Measurements from ENCODE around the gene C3orf20. TPM values are rescaled to one million over a fixed set of nuclear protein-coding genes. Genes with fewer than 3 reads are reported as not detected.

The C3orf20 gene
- polyA plus RNA-seq, result not detected in 2 replicates
- 0.49 TPM in 1 of 2 replicates, not detected in the other for polyA minus RNA-seq

- H3K36me3 ChIP-seq (ENCODE audit: insufficient read depth, low read length), result peaks cover 5% of the 10 kb centered on the region
- H3K27me3 ChIP-seq (ENCODE audit: insufficient read depth, low read depth, low read length), result no peaks in the 10 kb centered on the region
- H3K79me2 ChIP-seq (replicated peaks; ENCODE audit: insufficient read depth, low read length), result no peaks in the 10 kb centered on the region
- no peaks in the 10 kb centered on the region for H3F3A ChIP-seq (ENCODE audit: insufficient read depth, low read length, poor library complexity, severe bottlenecking)
- H2AFZ ChIP-seq (ENCODE audit: low read depth, low read length), result no peak within 1 kb of the TSS
- no peaks in the 10 kb centered on the region for H3K9me3 ChIP-seq (ENCODE audit: low read length)
- no peak within 1 kb of the TSS for H3K4me3 ChIP-seq (ENCODE audit: low read length)
- no peak within 1 kb of the TSS for H3K9ac ChIP-seq (ENCODE audit: low read length)
- no peaks in the 10 kb centered on the region for H3K9me2 ChIP-seq (ENCODE audit: insufficient read depth, low read length)
- H3K27ac ChIP-seq (ENCODE audit: low read length), result no peak within 1 kb of the TSS
- TF ChIP-seq EP300 (conservative IDR thresholded peaks at IDR 0.05; ENCODE audit: poor library complexity, severe bottlenecking), result no peak
- H3K4me2 ChIP-seq (ENCODE audit: low read length), result no peak within 1 kb of the TSS
- H4K20me1 ChIP-seq (ENCODE audit: insufficient read depth), result no peaks in the 10 kb centered on the region
Measured at GRCh38 chr3:14674841-14675240, at the start of gene C3orf20. Gene C3orf20 (plus strand): TSS chr3:14675141. CDS start chr3:14682714, 7,573 bp downstream.

GRCh38 chr3:14625443-14625842 lies 49.5 kb upstream of the C3orf20 start:
- Histone ChIP-seq H3F3A (ENCODE audit: insufficient read depth, low read length, poor library complexity, severe bottlenecking) (no peaks in the 10 kb centered on the region), H4K20me1 (ENCODE audit: insufficient read depth) (no peaks in the 10 kb centered on the region), H3K9ac (ENCODE audit: low read length) (no peak overlapping the region), H3K27me3 (ENCODE audit: insufficient read depth, low read depth, low read length) (no peaks in the 10 kb centered on the region), H3K9me2 (ENCODE audit: insufficient read depth, low read length) (no peaks in the 10 kb centered on the region), H3K36me3 (ENCODE audit: insufficient read depth, low read length) (no peaks in the 10 kb centered on the region), H3K27ac (ENCODE audit: low read length) (no peak overlapping the region), H3K9me3 (ENCODE audit: low read length) (no peaks in the 10 kb centered on the region), H3K4me3 (ENCODE audit: low read length) (no peak overlapping the region), H3K4me2 (ENCODE audit: low read length) (no peak overlapping the region), H3K79me2 (replicated peaks; ENCODE audit: insufficient read depth, low read length) (no peaks in the 10 kb centered on the region), H2AFZ (ENCODE audit: low read depth, low read length) (no peak overlapping the region)
- no peak for TF ChIP-seq MXI1 (conservative IDR thresholded peaks at IDR 0.05; ENCODE audit: poor library complexity, severe bottlenecking)
- TF ChIP-seq SMC3 (conservative IDR thresholded peaks at IDR 0.05; ENCODE audit: poor library complexity), result no peak
- TF ChIP-seq REST (IDR thresholded peaks at IDR 0.05; ENCODE audit: borderline replicate concordance), result no peak
- no peak for TF ChIP-seq EP300 (conservative IDR thresholded peaks at IDR 0.05; ENCODE audit: poor library complexity, severe bottlenecking)
- TF ChIP-seq RAD21 (conservative IDR thresholded peaks at IDR 0.05), result no peak
- TF ChIP-seq TAF1 (IDR thresholded peaks at IDR 0.05; ENCODE audit: low read depth), result no peak
- no peak for TF ChIP-seq CTCF (IDR thresholded peaks at IDR 0.05; ENCODE audit: poor library complexity, severe bottlenecking)
- TF ChIP-seq EZH2 (IDR thresholded peaks at IDR 0.05; ENCODE audit: borderline replicate concordance, insufficient read depth, low read length, poor library complexity, severe bottlenecking), result no peak
- TF ChIP-seq POLR2AphosphoS5 (IDR thresholded peaks at IDR 0.05), result no peak

GRCh38 chr3:14627815-14628214 lies 47.1 kb upstream of the C3orf20 start:
- Histone ChIP-seq H3K9me2 (ENCODE audit: insufficient read depth, low read length) (no peaks in the 10 kb centered on the region), H3K4me2 (ENCODE audit: low read length) (no peak overlapping the region), H3K9ac (ENCODE audit: low read length) (no peak overlapping the region), H3K9me3 (ENCODE audit: low read length) (no peaks in the 10 kb centered on the region), H3K79me2 (replicated peaks; ENCODE audit: insufficient read depth, low read length) (no peaks in the 10 kb centered on the region), H4K20me1 (ENCODE audit: insufficient read depth) (no peaks in the 10 kb centered on the region), H3K36me3 (ENCODE audit: insufficient read depth, low read length) (no peaks in the 10 kb centered on the region), H2AFZ (ENCODE audit: low read depth, low read length) (no peak overlapping the region), H3F3A (ENCODE audit: insufficient read depth, low read length, poor library complexity, severe bottlenecking) (no peaks in the 10 kb centered on the region), H3K4me3 (ENCODE audit: low read length) (no peak overlapping the region), H3K27me3 (ENCODE audit: insufficient read depth, low read depth, low read length) (no peaks in the 10 kb centered on the region), H3K27ac (ENCODE audit: low read length) (no peak overlapping the region)
- TF ChIP-seq TAF1 (IDR thresholded peaks at IDR 0.05; ENCODE audit: low read depth), result no peak
- no peak for TF ChIP-seq RAD21 (conservative IDR thresholded peaks at IDR 0.05)
- no peak for TF ChIP-seq REST (IDR thresholded peaks at IDR 0.05; ENCODE audit: borderline replicate concordance)
- TF ChIP-seq POLR2AphosphoS5 (IDR thresholded peaks at IDR 0.05), result no peak
- no peak for TF ChIP-seq SMC3 (conservative IDR thresholded peaks at IDR 0.05; ENCODE audit: poor library complexity)
- no peak for TF ChIP-seq EZH2 (IDR thresholded peaks at IDR 0.05; ENCODE audit: borderline replicate concordance, insufficient read depth, low read length, poor library complexity, severe bottlenecking)
- no peak for TF ChIP-seq CTCF (IDR thresholded peaks at IDR 0.05; ENCODE audit: poor library complexity, severe bottlenecking)

Data from neural cell (in vitro differentiated cells).